ENCODE measurements around the gene RP9. TPM values are rescaled to one million over a fixed set of nuclear protein-coding genes. Genes with fewer than 3 reads are reported as not detected.

The RP9 gene
- 10 to 100 TPM; 19.5 to 30.1 (median 23.9) TPM for polyA plus RNA-seq (ENCODE audit: insufficient read length in 10 of 10)
- long read RNA-seq, donor 1, transcript RP9-201 (6 exons, 1,121 nt), result major isoform, 15 of 15 reads
- long read RNA-seq, donor 1, partial matches to known transcripts, result 0 of 15 reads
- long read RNA-seq, donor 1, other reads (novel, unspliced or antisense), result 0 of 15 reads
- long read RNA-seq, donor 2, transcript RP9-201 (6 exons, 1,121 nt), result major isoform, 11 of 11 reads
- long read RNA-seq, donor 2, partial matches to known transcripts, result 0 of 11 reads
- long read RNA-seq, donor 2, other reads (novel, unspliced or antisense), result 0 of 11 reads
- long read RNA-seq, donor 3, result 0 reads
- long read RNA-seq, donor 4, transcript RP9-201 (6 exons, 1,121 nt), result major isoform, 7 of 8 reads
- long read RNA-seq, donor 4, partial matches to known transcripts, result 0 of 8 reads
- long read RNA-seq, donor 4, other reads (novel, unspliced or antisense), result 0 of 8 reads
- long read RNA-seq, donor 5, transcript RP9-201 (6 exons, 1,121 nt), result major isoform, 24 of 25 reads
- long read RNA-seq, donor 5, partial matches to known transcripts, result 0 of 25 reads
- long read RNA-seq, donor 5, other reads (novel, unspliced or antisense), result 0 of 25 reads
- long read RNA-seq, donor 6, transcript RP9-201 (6 exons, 1,121 nt), result major isoform, 15 of 24 reads
- long read RNA-seq, donor 6, partial matches to known transcripts, result 8 of 24 reads
- long read RNA-seq, donor 6, other reads (novel, unspliced or antisense), result 0 of 24 reads
- long read RNA-seq, donor 7, transcript RP9-201 (6 exons, 1,121 nt), result major isoform, 15 of 18 reads
- long read RNA-seq, donor 7, partial matches to known transcripts, result 0 of 18 reads
- long read RNA-seq, donor 7, other reads (novel, unspliced or antisense), result 0 of 18 reads
- long read RNA-seq, donor 8, transcript RP9-201 (6 exons, 1,121 nt), result major isoform, 10 of 10 reads
- long read RNA-seq, donor 8, partial matches to known transcripts, result 0 of 10 reads
- long read RNA-seq, donor 8, other reads (novel, unspliced or antisense), result 0 of 10 reads
- long read RNA-seq, donor 9, transcript RP9-201 (6 exons, 1,121 nt), result major isoform, 6 of 6 reads
- long read RNA-seq, donor 9, partial matches to known transcripts, result 0 of 6 reads
- long read RNA-seq, donor 9, other reads (novel, unspliced or antisense), result 0 of 6 reads

DNA sequence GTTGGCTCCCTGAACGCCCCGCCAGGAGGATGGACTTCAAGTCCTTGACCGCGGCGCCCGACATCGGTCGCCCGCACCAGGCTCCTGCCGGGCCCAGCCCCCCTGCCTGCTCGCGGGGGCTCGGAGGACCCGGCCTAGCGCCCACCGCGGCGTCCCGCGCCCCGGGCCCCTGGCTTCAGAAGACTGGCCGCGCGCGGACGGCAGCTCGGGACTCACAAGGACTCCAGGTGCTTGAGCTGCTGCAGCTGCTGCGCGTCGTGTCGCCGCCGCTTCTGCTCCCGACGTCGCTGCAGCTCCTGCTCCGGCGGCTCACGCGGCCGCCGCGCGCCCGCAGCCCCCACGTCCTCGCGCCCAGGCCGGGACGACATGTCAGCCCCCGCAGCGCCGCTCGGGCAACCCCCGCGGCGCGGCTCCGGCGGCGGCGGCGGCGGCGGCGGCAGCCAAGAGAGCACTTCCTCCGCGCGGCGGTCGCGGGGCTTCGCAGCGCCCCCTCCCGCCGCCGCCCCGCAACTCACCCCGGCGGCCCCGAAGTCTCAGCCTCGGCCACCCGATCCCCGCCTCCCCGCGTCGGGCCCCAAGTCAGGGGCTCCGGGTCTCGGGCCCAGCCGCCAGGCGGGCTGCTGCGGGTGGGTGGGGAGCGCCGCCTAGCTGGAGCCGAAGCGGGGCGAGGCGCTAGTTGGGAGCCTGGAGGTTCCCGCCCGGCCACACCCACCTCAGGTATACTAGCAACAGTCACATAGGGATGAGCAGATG is at the start of gene RP9:
Gene RP9, minus strand, starts transcription at position 400 of the 753 bp plus-strand sequence. Its CDS starts 32 bp downstream, at position 368.
- peak; percentile 70 to 91 (median 80) for DNase-seq

DNA sequence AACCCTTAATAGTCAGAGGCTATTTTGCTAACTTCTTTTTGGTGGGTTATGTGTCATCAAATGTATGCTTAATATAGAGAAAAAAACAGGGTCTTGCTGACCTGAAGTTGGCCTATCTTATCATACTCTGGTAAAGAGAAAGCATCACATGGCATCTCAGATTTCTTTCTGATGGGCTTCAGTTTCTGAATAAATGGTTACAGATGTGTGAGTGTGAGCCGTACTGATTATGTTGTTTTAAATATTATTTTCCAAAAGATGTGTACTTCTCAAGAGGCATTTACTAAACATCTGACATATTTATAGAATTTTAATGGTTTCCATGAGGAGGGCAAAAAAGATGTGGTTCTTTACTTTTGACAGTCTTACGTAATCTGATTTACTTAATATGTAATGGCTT is 48.6 kb upstream of the RP9 start:
- DNase-seq, result peak in 1 of 3 donors; percentile 14

- peak; percentile 23 to 50 (median 32) for DNase-seq
These were observed 48.1 kb upstream of the RP9 start for GRCh38 chr7:33157311-33157710.

- no peak for DNase-seq
These were observed 47.2 kb upstream of the RP9 start for GRCh38 chr7:33156441-33156840.

DNA sequence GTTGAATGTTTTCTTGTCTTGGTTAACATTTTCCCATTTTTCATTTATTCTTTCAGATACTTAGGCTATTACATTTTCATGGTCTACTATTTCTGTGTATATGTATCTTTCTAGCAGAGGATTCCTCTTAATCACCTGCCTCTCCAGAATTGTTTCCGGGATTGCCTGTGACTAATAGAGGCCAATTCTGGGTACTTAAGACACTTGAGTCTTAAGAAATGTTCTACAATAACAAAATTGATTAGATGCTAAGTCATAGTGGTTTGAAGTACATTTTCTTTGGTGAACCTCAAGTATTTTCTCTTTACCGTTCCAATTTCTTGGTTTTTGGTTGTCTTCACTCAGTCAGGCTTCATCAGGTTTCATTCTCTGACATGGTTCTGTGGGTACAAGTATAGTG is 46.6 kb upstream of the RP9 start:
- DNase-seq, result peak in 1 of 3 donors; percentile 13

DNA sequence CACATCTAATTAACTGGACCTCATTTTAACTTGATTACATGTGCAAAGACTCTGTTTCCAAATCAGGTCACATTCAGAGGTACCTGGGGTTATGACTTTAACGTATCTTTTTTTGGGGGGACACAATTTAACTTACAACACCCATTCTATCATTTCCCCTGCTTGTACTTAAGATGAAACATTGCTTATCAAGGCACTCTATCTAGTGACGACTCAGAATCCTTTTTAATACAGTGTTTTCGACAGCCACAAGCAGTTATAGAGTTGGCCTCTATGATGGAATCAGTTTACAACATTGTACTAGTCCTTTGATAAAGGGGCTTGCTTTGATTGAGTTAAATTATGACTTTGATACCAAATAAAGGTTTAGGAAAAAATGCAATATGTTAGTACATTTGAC is 42.9 kb upstream of the RP9 start:
- DNase-seq, result no peak

DNA sequence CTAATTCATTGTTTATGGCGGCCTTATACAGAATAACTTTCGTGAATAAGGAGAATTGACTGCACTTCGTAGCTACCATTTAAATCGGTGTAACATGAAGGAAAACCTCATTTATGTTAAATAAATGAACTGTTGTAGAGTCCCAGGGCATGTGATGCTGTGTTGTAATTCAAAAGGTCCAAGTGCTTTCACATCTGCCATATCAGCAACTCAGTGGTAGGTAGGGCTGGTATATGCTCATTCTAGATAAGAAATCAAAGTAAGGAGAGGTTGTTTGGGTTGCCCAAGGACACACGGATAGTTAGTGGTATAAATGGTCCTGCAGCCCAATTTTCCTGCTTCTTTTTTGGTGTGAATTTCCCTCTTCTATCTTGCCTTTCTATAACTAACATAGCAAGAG is 36.0 kb upstream of the RP9 start:
- DNase-seq, result no peak

- no peak for DNase-seq
These were observed 35.0 kb upstream of the RP9 start for GRCh38 chr7:33143996-33144718.

DNA sequence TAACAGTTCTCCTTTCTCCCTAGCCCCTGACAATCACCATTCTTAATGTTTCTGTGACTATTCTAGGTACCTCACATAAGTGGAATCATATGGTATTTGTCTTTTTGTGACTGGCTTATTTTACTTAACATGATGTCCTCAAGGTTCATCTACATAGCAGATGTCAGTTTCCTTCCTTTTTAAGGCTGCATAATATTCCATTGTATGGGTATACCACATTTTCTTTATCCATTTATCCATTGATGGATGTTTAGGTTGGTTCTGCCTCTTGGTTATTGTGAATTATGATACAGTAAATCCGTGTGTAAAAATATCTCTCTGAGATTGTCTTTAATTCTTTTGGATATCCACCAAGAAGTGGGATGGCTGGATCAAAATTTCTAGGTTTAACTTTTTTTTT is 33.4 kb upstream of the RP9 start:
- no peak for DNase-seq

DNA sequence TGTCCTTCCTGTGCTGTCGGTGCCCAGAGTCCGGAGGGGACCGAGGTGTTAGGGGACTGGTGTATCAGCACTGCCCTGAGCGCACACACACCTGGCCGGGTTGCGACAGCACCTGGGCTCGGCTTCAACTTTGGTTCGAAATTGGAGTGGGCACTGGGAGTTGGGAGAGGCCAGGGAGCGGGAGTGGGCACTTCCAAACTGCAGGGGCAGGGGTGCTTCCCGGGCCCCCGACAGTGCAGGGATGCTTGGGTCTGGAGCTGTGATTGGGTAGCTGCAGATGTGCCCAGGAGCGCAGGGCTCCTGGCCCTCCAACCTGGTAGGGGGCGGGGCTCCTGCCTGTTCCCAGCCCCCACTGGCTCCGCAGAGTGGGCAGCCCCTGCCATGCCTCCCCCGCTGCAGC is 27.9 kb upstream of the RP9 start:
- DNase-seq, result no peak

DNA sequence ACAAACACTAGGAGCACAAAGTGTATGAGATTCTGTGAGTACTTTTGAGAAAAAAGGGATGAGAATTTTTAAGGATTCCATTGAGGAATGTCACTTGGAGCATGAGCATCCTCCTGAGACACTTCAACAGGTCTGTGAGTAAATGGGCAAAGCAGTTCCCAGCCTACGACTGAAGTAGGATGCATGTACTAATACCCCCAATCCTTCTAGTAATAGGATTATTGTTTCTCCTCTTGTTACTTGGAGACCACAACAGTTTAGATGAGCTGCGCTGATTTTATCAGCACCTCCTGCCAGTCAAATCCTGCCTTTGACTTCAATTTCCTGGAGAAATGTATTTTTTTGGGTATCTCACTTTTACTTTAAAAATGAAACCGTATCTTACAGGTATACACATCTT is 21.0 kb upstream of the RP9 start:
- no peak for DNase-seq

GRCh38 chr7:33129806-33130153 is 20.6 kb upstream of the RP9 start:
- DNase-seq, result peak in 1 of 3 donors; percentile 49

DNA sequence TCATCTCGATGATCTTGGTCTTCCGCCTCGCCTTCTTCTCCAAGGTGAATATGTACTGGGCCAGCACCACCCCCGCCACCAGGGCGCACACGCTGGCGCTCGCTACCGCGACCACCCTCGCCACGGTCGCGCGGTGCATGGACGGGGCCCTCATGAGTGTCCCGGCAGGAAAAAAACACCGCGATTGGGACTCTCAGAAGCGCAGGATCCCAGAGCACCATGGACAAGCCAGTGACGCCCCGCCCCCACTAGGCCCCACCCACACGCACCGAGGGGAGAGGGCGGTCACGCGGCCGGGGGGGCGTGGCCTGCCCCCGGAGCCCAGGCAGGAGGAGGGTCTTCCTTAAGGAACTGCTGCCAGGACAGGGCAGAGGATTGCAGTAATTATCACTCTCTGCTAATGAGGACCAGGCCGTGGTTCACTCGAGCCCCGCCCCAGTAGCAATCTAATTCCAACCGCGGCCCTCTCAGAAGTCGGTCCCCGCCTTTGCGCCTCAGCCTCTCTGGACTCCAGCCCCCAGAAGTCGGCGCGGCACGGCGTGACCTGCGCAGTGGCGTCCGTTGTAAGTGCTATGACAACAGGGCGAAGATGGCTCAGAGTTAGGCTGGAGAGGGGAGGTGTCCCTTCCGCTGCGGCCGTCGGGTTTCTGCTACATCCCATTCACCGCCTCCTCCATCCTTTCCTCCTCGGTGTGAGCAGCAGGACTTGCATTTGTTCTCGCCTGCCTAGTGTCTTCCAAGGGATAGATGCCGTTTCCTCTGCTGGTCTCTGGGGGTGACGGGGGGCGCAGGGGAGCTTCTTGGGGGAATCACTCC is 20.0 kb upstream of the RP9 start, which contains the start of gene BBS9:
Gene BBS9, plus strand, starts transcription at position 575 of the 816 bp plus-strand sequence. CDS start 16,689 bp downstream, outside the sequence.
- peak; percentile 93 to 99 (median 96) for DNase-seq

- DNase-seq, result no peak
These were observed 19.4 kb upstream of the RP9 start for GRCh38 chr7:33128631-33128989.

DNA sequence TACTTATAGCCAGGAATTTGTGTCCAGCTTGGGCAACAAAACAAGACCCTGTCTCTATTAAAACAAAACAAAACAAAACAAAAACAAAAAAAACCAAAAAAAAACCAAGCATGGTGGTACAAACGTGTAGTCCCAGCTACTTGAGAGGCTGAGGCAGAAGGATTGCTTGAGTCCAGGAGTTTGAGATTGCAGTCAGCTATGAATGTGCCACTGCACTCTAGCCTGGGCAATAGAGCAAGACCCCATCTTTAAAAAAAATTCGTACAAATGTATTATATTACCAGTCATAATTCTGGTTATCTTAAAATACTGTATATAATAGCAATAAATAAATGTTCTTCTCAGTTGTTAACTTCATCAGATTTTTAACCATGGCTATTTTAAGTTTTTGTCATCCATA is 17.9 kb upstream of the RP9 start:
- no peak for DNase-seq

DNA sequence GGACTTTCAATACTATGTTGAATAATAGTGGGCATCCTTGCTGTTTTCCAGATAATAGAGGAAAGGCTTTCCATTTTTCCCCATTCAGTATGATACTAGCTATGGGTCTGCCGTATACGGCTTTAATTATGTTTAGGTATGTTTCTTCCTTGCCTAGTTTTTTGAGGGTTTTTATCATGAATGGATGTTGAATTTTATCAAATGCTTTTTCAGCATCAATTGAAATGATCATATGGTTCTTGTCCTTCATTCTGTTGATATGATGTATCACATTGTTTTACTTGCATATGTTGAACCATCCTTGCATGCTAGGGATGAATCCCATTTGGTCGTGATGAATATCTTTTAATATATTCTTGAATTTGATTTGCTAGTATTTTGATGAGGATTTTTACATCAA is 9.2 kb upstream of the RP9 start:
- DNase-seq, result no peak

GRCh38 chr7:33114976-33115375 is 5.8 kb upstream of the RP9 start:
- no peak for DNase-seq

- DNase-seq, result no peak
These were observed 2.4 kb upstream of the RP9 start for GRCh38 chr7:33111614-33112013.

DNA sequence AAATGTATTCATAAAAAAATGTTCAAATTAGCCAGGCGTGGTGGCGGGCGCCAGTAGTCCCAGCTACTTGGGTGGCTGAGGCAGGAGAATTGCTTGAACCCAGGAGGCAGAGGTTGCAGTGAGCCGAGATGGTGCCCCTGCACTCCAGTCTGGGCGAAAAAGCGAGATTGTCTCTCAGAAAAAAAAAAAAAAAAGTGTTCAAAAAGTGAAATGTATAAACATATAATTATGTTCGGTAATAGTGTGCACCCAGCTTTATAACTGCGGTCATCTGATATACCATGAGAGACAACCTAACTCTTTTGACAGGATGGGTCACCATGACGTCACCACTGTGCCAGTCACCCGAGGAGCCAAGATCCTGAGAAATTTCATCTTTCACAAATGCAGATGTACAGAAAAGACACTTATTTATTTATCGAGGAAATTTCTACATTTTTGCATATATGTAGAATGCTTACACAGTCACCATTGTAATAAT is 594 bp upstream of the RP9 start:
- DNase-seq, result peak in 1 of 3 donors; percentile 16

- no peak for DNase-seq
These were observed 625 bp downstream of the RP9 start for GRCh38 chr7:33108554-33109004.

All from muscle of back (tissue), 13 donors.